ENCODE measurements around the gene FAM20C. TPM values are rescaled to one million over a fixed set of nuclear protein-coding genes. Genes with fewer than 3 reads are reported as not detected.

The FAM20C gene
- total RNA-seq, 1 donor from 2014 or later = 10.0 TPM

DNA sequence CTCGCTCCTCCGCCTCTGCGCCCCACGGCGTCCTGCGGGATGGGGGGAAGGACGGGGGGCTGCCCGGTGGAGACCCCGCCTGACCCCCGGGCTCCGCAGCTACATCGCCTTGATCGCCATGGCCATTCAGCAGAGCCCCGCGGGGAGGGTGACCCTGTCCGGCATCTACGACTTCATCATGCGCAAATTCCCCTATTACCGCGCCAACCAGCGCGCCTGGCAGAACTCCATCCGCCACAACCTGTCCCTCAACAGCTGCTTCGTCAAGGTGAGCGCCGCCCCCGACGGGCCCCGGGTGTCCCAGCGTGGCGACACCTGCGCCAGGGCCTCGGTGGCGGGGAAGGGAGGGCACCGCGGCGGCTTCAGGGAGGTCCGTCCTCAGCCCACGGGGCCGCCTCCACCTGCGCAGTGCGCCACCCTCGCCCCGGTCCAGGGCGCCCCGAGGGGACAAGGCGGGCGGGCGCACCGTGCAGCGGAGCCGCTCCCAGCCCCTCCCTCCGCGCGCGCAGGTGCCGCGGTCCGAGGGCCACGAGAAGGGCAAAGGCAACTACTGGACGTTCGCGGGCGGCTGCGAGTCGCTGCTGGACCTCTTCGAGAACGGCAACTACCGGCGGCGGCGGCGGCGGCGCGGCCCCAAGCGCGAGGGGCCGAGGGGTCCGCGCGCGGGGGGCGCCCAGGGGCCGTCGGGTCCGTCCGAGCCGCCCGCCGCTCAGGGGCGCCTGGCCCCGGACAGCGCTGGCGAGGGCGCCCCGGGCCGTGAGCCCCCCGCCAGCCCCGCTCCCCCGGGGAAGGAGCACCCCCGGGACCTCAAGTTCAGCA lies 98.4 kb downstream of the FAM20C start:
- DNase-seq (ENCODE audit: low read depth) (no peak), FAIRE-seq (no peak)
- Histone ChIP-seq H3K4me3 (ENCODE audit: insufficient read depth, low read depth, low read length) (no peak overlapping the region), H3K79me2 (ENCODE audit: insufficient read depth, low read length) (no peaks in the 10 kb centered on the region), H3K36me3 (ENCODE audit: insufficient read depth, low read length) (no peaks in the 10 kb centered on the region), H3K4me1 (ENCODE audit: insufficient read depth, low read length) (no peaks in the 10 kb centered on the region), H3K4me2 (ENCODE audit: low read length) (no peak overlapping the region), H4K20me1 (ENCODE audit: insufficient read depth, low read length) (no peaks in the 10 kb centered on the region), H3K9ac (ENCODE audit: low read length) (no peak overlapping the region), H3K27me3 (ENCODE audit: insufficient read depth, low read length) (peaks cover 60% of the 10 kb centered on the region), H3K9me3 (ENCODE audit: insufficient read depth, low read depth, low read length) (no peaks in the 10 kb centered on the region), H2AFZ (ENCODE audit: low read depth, low read length) (no peak overlapping the region), H3K27ac (ENCODE audit: low read depth, low read length) (no peak overlapping the region)
- H3K27ac Mint-ChIP-seq (ENCODE audit: unreplicated experiment) = no peak overlapping the region
- H3K36me3 Mint-ChIP-seq (ENCODE audit: low read depth, unreplicated experiment) = no peaks in the 10 kb centered on the region
- no peak overlapping the region for H3K4me3 Mint-ChIP-seq (ENCODE audit: unreplicated experiment)
- H3K9me3 Mint-ChIP-seq (ENCODE audit: unreplicated experiment) = peaks cover 4% of the 10 kb centered on the region
- no peaks in the 10 kb centered on the region for H3K4me1 Mint-ChIP-seq (ENCODE audit: low read depth, unreplicated experiment)
- peak; percentile 97 for TF ChIP-seq EZH2 (IDR thresholded peaks at IDR 0.05; ENCODE audit: insufficient read depth, low read length)
- TF ChIP-seq, protein P1, sequence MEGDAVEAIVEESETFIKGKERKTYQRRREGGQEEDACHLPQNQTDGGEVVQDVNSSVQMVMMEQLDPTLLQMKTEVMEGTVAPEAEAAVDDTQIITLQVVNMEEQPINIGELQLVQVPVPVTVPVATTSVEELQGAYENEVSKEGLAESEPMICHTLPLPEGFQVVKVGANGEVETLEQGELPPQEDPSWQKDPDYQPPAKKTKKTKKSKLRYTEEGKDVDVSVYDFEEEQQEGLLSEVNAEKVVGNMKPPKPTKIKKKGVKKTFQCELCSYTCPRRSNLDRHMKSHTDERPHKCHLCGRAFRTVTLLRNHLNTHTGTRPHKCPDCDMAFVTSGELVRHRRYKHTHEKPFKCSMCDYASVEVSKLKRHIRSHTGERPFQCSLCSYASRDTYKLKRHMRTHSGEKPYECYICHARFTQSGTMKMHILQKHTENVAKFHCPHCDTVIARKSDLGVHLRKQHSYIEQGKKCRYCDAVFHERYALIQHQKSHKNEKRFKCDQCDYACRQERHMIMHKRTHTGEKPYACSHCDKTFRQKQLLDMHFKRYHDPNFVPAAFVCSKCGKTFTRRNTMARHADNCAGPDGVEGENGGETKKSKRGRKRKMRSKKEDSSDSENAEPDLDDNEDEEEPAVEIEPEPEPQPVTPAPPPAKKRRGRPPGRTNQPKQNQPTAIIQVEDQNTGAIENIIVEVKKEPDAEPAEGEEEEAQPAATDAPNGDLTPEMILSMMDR (IDR thresholded peaks at IDR 0.05; ENCODE audit: insufficient read depth, low read depth, low read length) = no peak
- peaks cover 33% of the 10 kb centered on the region for H3K27me3 Mint-ChIP-seq (ENCODE audit: low read depth, unreplicated experiment)

DNA sequence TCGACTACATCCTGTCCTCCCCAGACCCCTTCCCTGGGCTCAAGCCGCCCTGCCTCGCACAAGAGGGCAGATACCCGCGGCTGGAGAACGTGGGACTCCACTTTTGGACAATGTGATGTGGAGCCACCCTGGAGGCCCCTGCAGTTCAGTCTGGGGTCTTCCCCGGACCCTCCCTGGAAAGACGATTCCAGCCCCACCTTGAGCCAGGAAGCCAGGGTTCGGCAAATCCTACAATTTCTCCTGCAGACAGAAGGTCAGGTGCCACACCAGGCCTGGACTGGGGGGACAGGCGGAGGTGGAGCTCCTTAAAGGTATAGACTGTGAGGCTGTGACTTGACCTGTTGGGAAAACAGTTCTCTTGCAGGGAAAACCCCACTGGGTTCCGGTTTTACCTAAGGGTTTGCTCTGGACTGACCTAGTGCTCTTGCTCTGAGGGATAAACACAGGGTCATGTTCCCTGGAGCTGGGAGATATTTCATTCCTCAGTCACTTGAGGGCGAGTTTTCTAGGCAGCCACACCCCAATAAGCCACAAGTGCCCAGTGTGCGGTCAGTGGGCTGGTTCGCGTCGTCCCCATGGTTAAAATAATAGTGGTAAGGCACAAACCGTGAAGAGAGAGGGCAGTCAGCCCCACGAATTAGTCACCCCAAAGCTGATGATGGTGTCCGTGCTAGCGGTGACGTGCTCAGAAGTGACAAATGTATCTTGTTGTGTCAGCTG lies 99.2 kb downstream of the FAM20C start:
- Histone ChIP-seq H2AFZ (ENCODE audit: low read depth, low read length) (no peak overlapping the region), H3K4me2 (ENCODE audit: low read length) (no peak overlapping the region), H4K20me1 (ENCODE audit: insufficient read depth, low read length) (no peaks in the 10 kb centered on the region), H3K9me3 (ENCODE audit: insufficient read depth, low read depth, low read length) (no peaks in the 10 kb centered on the region), H3K9ac (ENCODE audit: low read length) (no peak overlapping the region), H3K27me3 (ENCODE audit: insufficient read depth, low read length) (peaks cover 56% of the 10 kb centered on the region), H3K79me2 (ENCODE audit: insufficient read depth, low read length) (no peaks in the 10 kb centered on the region), H3K36me3 (ENCODE audit: insufficient read depth, low read length) (no peaks in the 10 kb centered on the region), H3K27ac (ENCODE audit: low read depth, low read length) (no peak overlapping the region), H3K4me1 (ENCODE audit: insufficient read depth, low read length) (no peaks in the 10 kb centered on the region), H3K4me3 (ENCODE audit: insufficient read depth, low read depth, low read length) (no peak overlapping the region)
- Mint-ChIP-seq H3K27ac (ENCODE audit: unreplicated experiment) (no peak overlapping the region), H3K4me3 (ENCODE audit: unreplicated experiment) (no peak overlapping the region), H3K27me3 (ENCODE audit: low read depth, unreplicated experiment) (peaks cover 31% of the 10 kb centered on the region), H3K9me3 (ENCODE audit: unreplicated experiment) (peaks cover 3% of the 10 kb centered on the region), H3K36me3 (ENCODE audit: low read depth, unreplicated experiment) (no peaks in the 10 kb centered on the region), H3K4me1 (ENCODE audit: low read depth, unreplicated experiment) (no peaks in the 10 kb centered on the region)
- peak; percentile 54 for TF ChIP-seq EZH2 (IDR thresholded peaks at IDR 0.05; ENCODE audit: insufficient read depth, low read length)
- TF ChIP-seq, protein P1 (IDR thresholded peaks at IDR 0.05; ENCODE audit: insufficient read depth, low read depth, low read length) = no peak
- FAIRE-seq (no peak), DNase-seq (ENCODE audit: low read depth) (peak; percentile 37)

All from astrocyte (in vitro differentiated cells and primary cell).